K562 (cell line): ENCODE results near the gene CHAF1A. TPM values are rescaled to one million over a fixed set of nuclear protein-coding genes. Genes with fewer than 3 reads are reported as not detected.

Source experiments
- ARID1B ChIP-seq: fragments of 450-650 bp; IDR thresholded peaks from 2 replicates; pipeline ENCODE4 v1.6.1; 2016; ENCODE audit warnings: antibody characterized with exemption, mild to moderate bottlenecking, inconsistent platforms
- CBX3 ChIP-seq, 2 experiments: IDR thresholded peaks; 1 replicate in 1 of 2; 2 replicates in 1 of 2; pipeline ENCODE4 v1.6.1; 2012; ENCODE audit warnings: inconsistent platforms in 2 of 2, low read length in 2 of 2, borderline replicate concordance in 1 of 2, control low read depth in 1 of 2
- ILK ChIP-seq: fragments of 450-650 bp; IDR thresholded peaks from 2 replicates; pipeline ENCODE4 v1.6.1; 2016; ENCODE audit warnings: missing genetic modification characterization, low read depth, mild to moderate bottlenecking, missing compliant biosample characterization, moderate library complexity, borderline replicate concordance
- NKRF ChIP-seq: fragments of 450-650 bp; IDR thresholded peaks from 2 replicates; pipeline ENCODE4 v1.6.1; 2016; ENCODE audit warnings: borderline replicate concordance
- SRSF1 ChIP-seq: fragments of 200-400 bp; formaldehyde crosslinking; IDR thresholded peaks from 2 replicates; pipeline ENCODE4 v1.6.1; 2017; ENCODE audit warnings: mild to moderate bottlenecking, low read depth, low read length, moderate library complexity
- TBL1XR1 ChIP-seq, 2 experiments: IDR thresholded peaks; 2 replicates each; pipeline ENCODE4 v1.6.1; 2012; ENCODE audit warnings: improper control_type of control experiment in 2 of 2, low read length in 2 of 2, mild to moderate bottlenecking in 1 of 2
- ZBTB40 ChIP-seq, 2 experiments: fragments of 450-650 bp in 1 of 2; sonication (generic) in 1 of 2; formaldehyde crosslinking in 1 of 2; IDR thresholded peaks; 2 replicates each; pipeline versions ENCODE4 v1.7.1 to v1.9.0; 2016 to 2022; ENCODE audit warnings: inconsistent platforms in 1 of 2, mild to moderate bottlenecking in 1 of 2, missing genetic modification reagents in 1 of 2
- ZNF12 ChIP-seq: sonication (generic); formaldehyde crosslinking; IDR thresholded peaks from 2 replicates; pipeline ENCODE4 v1.4.0; 2020; ENCODE audit warnings: mild to moderate bottlenecking, missing genetic modification reagents
- polyA plus RNA-seq, 8 experiments: library from polyadenylated mRNA; depleted of rRNA in 4 of 8; stranded (reverse) in 5 of 8; unstranded in 3 of 8; fragments of >200 nt; fragmentation: Nextera tagmentation in 2 of 8; fragmentation: Illumina TruSeq in 1 of 8; extraction: Ambion mirVana in 2 of 8; extraction: Trizol in 1 of 8; gene quantifications; 2 replicates each; pipeline versions ENCODE4 v1.2.1 to v1.2.3, GENCODE V29; 2011 to 2014; ENCODE audit warnings: inconsistent platforms in 1 of 8, missing spikeins in 1 of 8
- total RNA-seq, 7 experiments: library from RNA; depleted of rRNA in 6 of 7; stranded (reverse); fragments of >200 nt in 6 of 7; fragmentation: Illumina TruSeq in 2 of 7; extraction: Trizol in 2 of 7; gene quantifications; 2 replicates each; pipeline versions ENCODE4 v1.2.1 to v1.2.3, GENCODE V29; 2011 to 2021; ENCODE audit warnings: low replicate concordance in 1 of 7
- TF ChIP-seq, protein P1 (sequence below), 3 experiments: fragments of 200-800 bp in 1 of 3; sonication (Bioruptor generic) in 1 of 3; sonication (generic) in 1 of 3; formaldehyde crosslinking in 1 of 3; IDR thresholded peaks; 2 replicates each; pipeline versions ENCODE4 v1.6.1 to v1.8.0; 2016 to 2022; ENCODE audit warnings: mild to moderate bottlenecking in 2 of 3, missing compliant biosample characterization in 2 of 3, missing genetic modification characterization in 2 of 3, missing genetic modification reagents in 1 of 3

CHAF1A gene
- total and polyA plus RNA-seq, 9 of the 15 experiments (the other 6 are each of a cell fraction or from before 2014, with no cell fraction given) = 1.6 to 86.9 (median 45.2) TPM

- TF ChIP-seq ZBTB40 (IDR thresholded peaks at IDR 0.05) (no peak), ZBTB40 (CRISPR knock-in tag; IDR thresholded peaks at IDR 0.05) (no peak), ARID1B (no peak), TBL1XR1 (IDR thresholded peaks at IDR 0.05; ENCODE audit: low read length in 2 of 2) (no peak), ILK (tag) (no peak), ZNF12 (CRISPR knock-in tag) (no peak), NKRF (no peak), SRSF1 (no peak), CBX3 (IDR thresholded peaks at IDR 0.05; ENCODE audit: borderline replicate concordance in 1 of 2, low read length in 2 of 2) (no peak)
- TF ChIP-seq, protein P1, sequence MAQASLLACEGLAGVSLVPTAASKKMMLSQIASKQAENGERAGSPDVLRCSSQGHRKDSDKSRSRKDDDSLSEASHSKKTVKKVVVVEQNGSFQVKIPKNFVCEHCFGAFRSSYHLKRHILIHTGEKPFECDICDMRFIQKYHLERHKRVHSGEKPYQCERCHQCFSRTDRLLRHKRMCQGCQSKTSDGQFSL (CRISPR knock-in tag; IDR thresholded peaks at IDR 0.05) = no peak
- TF ChIP-seq, protein P1 (tag; IDR thresholded peaks at IDR 0.05) = no peak
These were observed 26.8 kb downstream of the CHAF1A start (continued) for GRCh38 chr19:4429256-4429655.
